H1 (cell line): ENCODE results near the gene SOX6. TPM values are rescaled to one million over a fixed set of nuclear protein-coding genes. Genes with fewer than 3 reads are reported as not detected.

Experiments used
- CTCF ChIA-PET: fragments of 300-600 bp; sonication (Branson Sonifier 250); formaldehyde crosslinking; loops from one replicate; lab custom pipeline; 2021; ENCODE audit not compliant: partially characterized antibody; lab: Charles Lee
- POLR2A ChIA-PET: fragments of 300-600 bp; sonication (Branson Sonifier 250); formaldehyde crosslinking; loops from one replicate; lab custom pipeline; 2021; ENCODE audit warnings: inconsistent platforms; ENCODE audit not compliant: partially characterized antibody; lab: Charles Lee
- DNase-seq, 2 experiments: peaks; one replicate each; pipeline versions ENCODE4 v3.0.0 to v3.0.0-alpha.2; 2010 to 2022; ENCODE audit warnings: low spot score in 2 of 2, low read depth in 1 of 2, mixed read lengths in 1 of 2
- FAIRE-seq: peaks from 2 replicates; lab custom pipeline; 2011; peaks lifted over from hg19 to GRCh38; lab: Jason Lieb, UNC
- H2AFZ ChIP-seq: 2 replicates; pipeline ENCODE4 v1.8.1; 2012; ENCODE audit warnings: low read length, inconsistent platforms
- H2AK5ac ChIP-seq: 2 replicates; pipeline ENCODE4 v1.6.1; 2013; ENCODE audit warnings: low read depth, low read length
- H2BK120ac ChIP-seq: replicated peaks from 2 replicates; pipeline ENCODE3; 2013; ENCODE audit warnings: low read depth, low read length, inconsistent platforms
- H2BK12ac ChIP-seq: 2 replicates; pipeline ENCODE4 v1.6.1; 2013; ENCODE audit warnings: low read depth, low read length
- H2BK15ac ChIP-seq: 2 replicates; pipeline ENCODE4 v1.6.1; 2013; ENCODE audit warnings: low read length
- H2BK20ac ChIP-seq: 2 replicates; pipeline ENCODE4 v1.6.1; 2013; ENCODE audit warnings: low read length
- H2BK5ac ChIP-seq: 2 replicates; pipeline ENCODE4 v1.6.1; 2013; ENCODE audit warnings: low read depth, low read length
- H3K14ac ChIP-seq: 2 replicates; pipeline ENCODE4 v1.6.1; 2013; ENCODE audit warnings: inconsistent platforms; ENCODE audit not compliant: insufficient read length
- H3K18ac ChIP-seq: 2 replicates; pipeline ENCODE4 v1.6.1; 2013; ENCODE audit warnings: low read length; ENCODE audit errors: extremely low read depth
- H3K23ac ChIP-seq: 2 replicates; pipeline ENCODE4 v1.6.1; 2013; ENCODE audit warnings: inconsistent platforms; ENCODE audit not compliant: insufficient read length
- H3K23me2 ChIP-seq: 2 replicates; pipeline ENCODE4 v1.6.1; 2013; ENCODE audit warnings: low read depth, low read length
- H3K27ac ChIP-seq: 2 replicates; pipeline ENCODE4 v1.6.1; 2011; ENCODE audit warnings: low read depth, low read length, inconsistent platforms
- H3K27me3 ChIP-seq, 4 experiments: replicated peaks in 1 of 4; 1 replicate in 1 of 4; 2 replicates in 3 of 4; pipeline versions ENCODE4 v1.6.1 to v1.8.1; 2011 to 2013; ENCODE audit warnings: low read length in 3 of 4, mild to moderate bottlenecking in 3 of 4, inconsistent platforms in 2 of 4, mixed read lengths in 2 of 4, moderate library complexity in 1 of 4; ENCODE audit not compliant: control insufficient read depth in 3 of 4, insufficient read depth in 3 of 4; ENCODE audit errors: extremely low read depth in 1 of 4
- H3K36me3 ChIP-seq, 4 experiments: 2 replicates each; pipeline versions ENCODE4 v1.6.1 to v1.8.1; 2011 to 2013; ENCODE audit warnings: mild to moderate bottlenecking in 4 of 4, low read length in 3 of 4, moderate library complexity in 2 of 4, control low read depth in 1 of 4, inconsistent platforms in 1 of 4; ENCODE audit not compliant: insufficient read depth in 4 of 4, control insufficient read depth in 2 of 4
- H3K4ac ChIP-seq: replicated peaks from 2 replicates; pipeline ENCODE3; 2013; ENCODE audit warnings: low read length, low read depth, mixed read lengths, inconsistent platforms; ENCODE audit not compliant: insufficient read length
- H3K4me1 ChIP-seq, 4 experiments: replicated peaks in 1 of 4; 1 replicate in 1 of 4; 2 replicates in 3 of 4; pipeline versions ENCODE4 v1.6.1 to v1.8.1; 2011 to 2013; ENCODE audit warnings: low read length in 3 of 4, inconsistent platforms in 2 of 4, mixed read lengths in 1 of 4; ENCODE audit not compliant: insufficient read depth in 4 of 4, control insufficient read depth in 3 of 4
- H3K4me2 ChIP-seq, 2 experiments: 2 replicates each; pipeline versions ENCODE4 v1.6.1 to v1.8.1; 2011 to 2013; ENCODE audit warnings: low read depth in 2 of 2, low read length in 2 of 2, control low read depth in 1 of 2, inconsistent platforms in 1 of 2, mild to moderate bottlenecking in 1 of 2; ENCODE audit not compliant: insufficient read depth in 1 of 2
- H3K4me3 ChIP-seq, 4 experiments: fragments of 200-600, 300-600 bp in 1 of 4; sonication (generic), shearing (Covaris generic), sonication (Bioruptor Twin) in 1 of 4; 2 replicates each; pipeline versions ENCODE4 v1.5.1 to v1.8.1; 2011 to 2016; ENCODE audit warnings: low read length in 4 of 4, low read depth in 3 of 4, control low read depth in 2 of 4, inconsistent platforms in 2 of 4, mild to moderate bottlenecking in 2 of 4, mixed read lengths in 1 of 4, moderate library complexity in 1 of 4; ENCODE audit not compliant: insufficient read depth in 2 of 4; ENCODE audit errors: extremely low read depth in 1 of 4
- H3K56ac ChIP-seq: replicated peaks from 2 replicates; pipeline ENCODE3; 2013; ENCODE audit warnings: low read depth, mild to moderate bottlenecking, mixed read lengths, low read length, inconsistent platforms; ENCODE audit not compliant: insufficient read length
- H3K79me1 ChIP-seq: 2 replicates; pipeline ENCODE4 v1.6.1; 2013; ENCODE audit warnings: low read depth, low read length, control low read depth
- H3K79me2 ChIP-seq, 2 experiments: 2 replicates each; pipeline versions ENCODE4 v1.6.1 to v1.8.1; 2012 to 2013; ENCODE audit warnings: low read length in 2 of 2, mild to moderate bottlenecking in 2 of 2, inconsistent platforms in 1 of 2; ENCODE audit not compliant: insufficient read depth in 2 of 2, control insufficient read depth in 1 of 2
- H3K9ac ChIP-seq, 4 experiments: replicated peaks in 1 of 4; 1 replicate in 1 of 4; 2 replicates in 3 of 4; pipeline versions ENCODE4 v1.6.1 to v1.8.1; 2011 to 2013; ENCODE audit warnings: low read depth in 3 of 4, low read length in 3 of 4, control low read depth in 2 of 4, mild to moderate bottlenecking in 2 of 4, moderate library complexity in 2 of 4, inconsistent platforms in 1 of 4; ENCODE audit errors: extremely low read depth in 1 of 4
- H3K9me3 ChIP-seq, 2 experiments: 2 replicates each; pipeline versions ENCODE4 v1.6.1 to v1.8.1; 2012 to 2013; ENCODE audit warnings: mild to moderate bottlenecking in 2 of 2, moderate library complexity in 2 of 2, control low read depth in 1 of 2, inconsistent platforms in 1 of 2, low read depth in 1 of 2, low read length in 1 of 2, mixed read lengths in 1 of 2; ENCODE audit not compliant: insufficient read depth in 2 of 2
- H4K20me1 ChIP-seq, 2 experiments: replicated peaks in 1 of 2; 2 replicates each; pipeline versions ENCODE3 to v1.8.1; 2011 to 2013; ENCODE audit warnings: inconsistent platforms in 2 of 2, low read length in 2 of 2, mild to moderate bottlenecking in 1 of 2; ENCODE audit not compliant: insufficient read depth in 2 of 2, control insufficient read depth in 1 of 2
- H4K5ac ChIP-seq: 2 replicates; pipeline ENCODE4 v1.6.1; 2013; ENCODE audit warnings: low read length, low read depth, mixed read lengths, inconsistent platforms; ENCODE audit not compliant: insufficient read length
- H4K8ac ChIP-seq: 2 replicates; pipeline ENCODE4 v1.8.0; 2013; ENCODE audit warnings: mild to moderate bottlenecking, moderate library complexity, low read length, inconsistent platforms; ENCODE audit not compliant: insufficient read depth; ENCODE audit errors: extremely low read depth
- H4K91ac ChIP-seq: replicated peaks from 2 replicates; pipeline ENCODE3; 2013; ENCODE audit warnings: low read length, mixed read lengths, inconsistent platforms; ENCODE audit not compliant: insufficient read length
- ASH2L ChIP-seq: fragments of 200-600, 300-600 bp; sonication (generic); IDR thresholded peaks from one replicate; pipeline ENCODE4 v1.7.1; 2017; ENCODE audit warnings: low read length
- CBX5 ChIP-seq: fragments of 300-800, 300-1000 bp; sonication (generic); IDR thresholded peaks from 2 replicates; pipeline ENCODE4 v1.7.1; 2016; ENCODE audit warnings: antibody characterized with exemption, low read length, low read depth
- CEBPB ChIP-seq: IDR thresholded peaks from 2 replicates; pipeline ENCODE4 v1.6.1; 2012; ENCODE audit warnings: low read depth, low read length
- GTF2F1 ChIP-seq: IDR thresholded peaks from 2 replicates; pipeline ENCODE4 v1.6.1; 2012; ENCODE audit warnings: low read depth, low read length, improper control_type of control experiment, borderline replicate concordance
- JUND ChIP-seq: IDR thresholded peaks from 2 replicates; pipeline ENCODE4 v1.6.1; 2011; ENCODE audit warnings: mild to moderate bottlenecking, improper control_type of control experiment, low read length
- KDM1A ChIP-seq: fragments of 200-600, 300-600 bp; sonication (generic); IDR thresholded peaks from 2 replicates; pipeline ENCODE4 v1.7.1; 2016; ENCODE audit warnings: mild to moderate bottlenecking, low read length, borderline replicate concordance
- KDM4A ChIP-seq: IDR thresholded peaks from one replicate; pipeline ENCODE4 v1.7.1; 2012; ENCODE audit warnings: low read depth, mild to moderate bottlenecking, moderate library complexity, low read length, inconsistent platforms; ENCODE audit not compliant: severe bottlenecking
- KDM5A ChIP-seq: fragments of 200-600 bp; IDR thresholded peaks from 2 replicates; pipeline ENCODE4 v1.7.1; 2012; ENCODE audit warnings: mild to moderate bottlenecking, low read length, inconsistent platforms, mixed read lengths
- MAFK ChIP-seq: IDR thresholded peaks from 2 replicates; pipeline ENCODE4 v1.6.1; 2012; ENCODE audit warnings: low read depth, mild to moderate bottlenecking, improper control_type of control experiment, low read length
- POLR2AphosphoS5 ChIP-seq: IDR thresholded peaks from 2 replicates; pipeline ENCODE4 v1.6.1; 2011; ENCODE audit warnings: low read depth, low read length
- SIX5 ChIP-seq: IDR thresholded peaks from 2 replicates; pipeline ENCODE4 v1.6.1; 2011; ENCODE audit warnings: mild to moderate bottlenecking, low read depth, low read length
- WGBS, 2 experiments: shearing (Covaris generic) in 1 of 2; methylation state at CpG; one replicate each; pipeline versions ENCODE4 v1.1.6 to v1.1.7; 2013 to 2015; ENCODE audit warnings: low lambda C conversion rate in 2 of 2, mixed read lengths in 2 of 2, inconsistent platforms in 1 of 2, low coverage in 1 of 2, missing lambda C conversion rate in 1 of 2; ENCODE audit not compliant: insufficient replicate concordance in 2 of 2, insufficient coverage in 1 of 2, insufficient read length in 1 of 2; ENCODE audit errors: extremely low coverage in 1 of 2, missing lambda C conversion rate in 1 of 2; 5-methylcytosine and 5-hydroxymethylcytosine counted together
- polyA plus RNA-seq, 7 experiments: library from polyadenylated mRNA; depleted of rRNA in 3 of 7; stranded (reverse) in 5 of 7; unstranded in 2 of 7; fragments of >200 nt in 5 of 7; fragments of 200-250 nt in 2 of 7; gene quantifications; 1 replicate in 5 of 7; 2 replicates in 1 of 7; 4 replicates in 1 of 7; pipeline versions ENCODE4 v1.2.1 to v1.2.3, GENCODE V29; 2011 to 2013; ENCODE audit warnings: missing spikeins in 2 of 7, mixed read lengths in 2 of 7
- total RNA-seq: library from RNA; stranded (reverse); fragmentation: NEBNext Ultra II Directional; extraction: Animal tissue kit (Norgen Biotek cat#: 25700); gene quantifications from 2 replicates; pipeline ENCODE4 v1.2.1, GENCODE V29; 2021
- TF ChIP-seq, protein P1 (sequence below): IDR thresholded peaks from 2 replicates; pipeline ENCODE4 v1.6.1; 2012; ENCODE audit warnings: inconsistent platforms
- TF ChIP-seq, protein P2 (sequence below): IDR thresholded peaks from 2 replicates; pipeline ENCODE4 v1.6.1; 2012; ENCODE audit warnings: inconsistent platforms

Gene SOX6
- total and polyA plus RNA-seq, 2 of the 8 experiments (the other 6 are each of a cell fraction or from before 2014, with no cell fraction given) = 0.09 TPM; not detected in 1

DNA sequence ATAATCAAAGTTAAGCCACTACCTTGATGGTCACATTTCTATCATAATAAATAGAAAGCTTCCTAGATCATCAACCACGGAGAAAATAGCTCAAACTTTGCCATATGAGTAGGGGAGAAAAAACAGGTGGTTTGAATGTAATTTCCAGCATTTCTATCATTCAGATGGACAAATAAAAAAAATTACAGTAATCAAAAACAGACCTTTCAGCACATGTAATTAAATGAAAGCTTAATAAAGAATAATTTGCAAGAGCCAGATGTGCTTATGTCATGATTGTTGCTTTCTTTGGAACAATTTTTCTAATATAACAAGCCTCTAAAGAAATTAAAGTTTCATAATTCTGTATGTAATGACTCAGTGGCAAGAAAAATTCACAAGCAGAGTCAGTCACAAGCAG lies 297.0 kb downstream of the SOX6 start:
- H3K27me3 ChIP-seq = no peaks in the 10 kb centered on the region
- H2BK120ac ChIP-seq = no peak overlapping the region
- no peaks in the 10 kb centered on the region for H3K79me2 ChIP-seq
- H2BK5ac ChIP-seq = no peak overlapping the region
- H3K4me3 ChIP-seq = no peak overlapping the region
- no peak overlapping the region for H3K56ac ChIP-seq
- no peak overlapping the region for H4K91ac ChIP-seq
- ChIA-PET CTCF (interaction anchor here (1.7 kb wide), 1 partner anchor 38 kb away, joined by 4 read pairs; no protein-coding TSS in a partner anchor), POLR2A (no interaction called here)
- no peaks in the 10 kb centered on the region for H3K4me1 ChIP-seq
- 0 out of 4 replicates have a peak, but pooled peaks cover 0 to 2% of the 10 kb centered on the region in 2 experiments for H3K9me3 ChIP-seq
- no peak overlapping the region for H3K9ac ChIP-seq
- H2AFZ ChIP-seq = no peak overlapping the region
- no peak overlapping the region for H3K18ac ChIP-seq
- no peaks in the 10 kb centered on the region for H3K79me1 ChIP-seq
- FAIRE-seq (no peak), DNase-seq (no peak)
- H4K8ac ChIP-seq = no peak overlapping the region
- no peak overlapping the region for H3K14ac ChIP-seq
- H3K36me3 ChIP-seq = no peaks in the 10 kb centered on the region
- H3K4ac ChIP-seq = no peak overlapping the region
- 75% methylated on average over 1 of the region's 1 CpG; no CpG with 5 or more reads in 1 of the 2 experiments for WGBS, 2 experiments
- no peak overlapping the region for H3K23ac ChIP-seq
- H4K5ac ChIP-seq = no peak overlapping the region
- H3K27ac ChIP-seq = no peak overlapping the region
- H4K20me1 ChIP-seq = no peaks in the 10 kb centered on the region
- H2BK15ac ChIP-seq = no peak overlapping the region
- H2BK12ac ChIP-seq = no peak overlapping the region
- H3K23me2 ChIP-seq = no peaks in the 10 kb centered on the region
- H3K4me2 ChIP-seq = no peak overlapping the region
- H2AK5ac ChIP-seq = no peak overlapping the region
- H2BK20ac ChIP-seq = no peak overlapping the region
- TF ChIP-seq, protein P1, sequence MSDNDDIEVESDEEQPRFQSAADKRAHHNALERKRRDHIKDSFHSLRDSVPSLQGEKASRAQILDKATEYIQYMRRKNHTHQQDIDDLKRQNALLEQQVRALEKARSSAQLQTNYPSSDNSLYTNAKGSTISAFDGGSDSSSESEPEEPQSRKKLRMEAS = no peak
- TF ChIP-seq KDM1A = no peak
- TF ChIP-seq POLR2AphosphoS5 = no peak
- TF ChIP-seq, protein P2, sequence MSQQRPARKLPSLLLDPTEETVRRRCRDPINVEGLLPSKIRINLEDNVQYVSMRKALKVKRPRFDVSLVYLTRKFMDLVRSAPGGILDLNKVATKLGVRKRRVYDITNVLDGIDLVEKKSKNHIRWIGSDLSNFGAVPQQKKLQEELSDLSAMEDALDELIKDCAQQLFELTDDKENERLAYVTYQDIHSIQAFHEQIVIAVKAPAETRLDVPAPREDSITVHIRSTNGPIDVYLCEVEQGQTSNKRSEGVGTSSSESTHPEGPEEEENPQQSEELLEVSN = no peak
- TF ChIP-seq ASH2L = no peak
- no peak for TF ChIP-seq MAFK
- no peak for TF ChIP-seq KDM5A
- no peak for TF ChIP-seq CEBPB
- TF ChIP-seq JUND = no peak
- no peak for TF ChIP-seq GTF2F1
- no peak for TF ChIP-seq SIX5
- TF ChIP-seq CBX5 = no peak
- no peak for TF ChIP-seq KDM4A
